GM12875 (cell line): ENCODE measurements around the gene SKA2.
A peak's percentile ranks its signal among the peaks of the same experiment; 100 is the strongest.

Experiments
- H3K4me3 ChIP-seq: one replicate; pipeline ENCODE4 v1.5.1; 2011; ENCODE audit warnings: low read depth, low read length, control low read depth
- TF ChIP-seq, protein P1 (sequence below): IDR thresholded peaks from 2 replicates; pipeline ENCODE4 v1.5.1; 2011; ENCODE audit warnings: low read depth, mild to moderate bottlenecking, control low read depth, inconsistent platforms, low read length, moderate library complexity, borderline replicate concordance; ENCODE audit not compliant: insufficient read depth

The SKA2 gene

DNA sequence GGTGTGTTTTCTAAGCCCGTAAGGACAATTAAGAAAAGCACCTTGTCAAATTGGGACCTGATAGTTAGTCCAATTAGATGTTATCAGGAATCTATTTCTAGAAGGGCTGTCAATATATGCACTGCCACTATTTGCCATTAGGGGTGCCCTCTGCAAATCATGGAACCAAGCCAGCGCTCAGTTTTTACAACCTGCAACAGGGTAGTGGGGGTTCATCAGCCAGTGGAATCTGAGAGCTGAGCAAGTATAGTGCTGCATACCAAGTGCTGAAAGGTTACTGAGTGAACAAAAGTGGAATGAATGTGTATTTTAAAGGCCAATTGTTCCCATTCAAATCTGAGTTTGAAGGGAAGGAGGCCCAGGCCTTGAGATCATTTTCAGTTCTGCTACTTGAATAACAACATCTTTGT lies 11.0 kb upstream of the SKA2 start:
- TF ChIP-seq, protein P1, sequence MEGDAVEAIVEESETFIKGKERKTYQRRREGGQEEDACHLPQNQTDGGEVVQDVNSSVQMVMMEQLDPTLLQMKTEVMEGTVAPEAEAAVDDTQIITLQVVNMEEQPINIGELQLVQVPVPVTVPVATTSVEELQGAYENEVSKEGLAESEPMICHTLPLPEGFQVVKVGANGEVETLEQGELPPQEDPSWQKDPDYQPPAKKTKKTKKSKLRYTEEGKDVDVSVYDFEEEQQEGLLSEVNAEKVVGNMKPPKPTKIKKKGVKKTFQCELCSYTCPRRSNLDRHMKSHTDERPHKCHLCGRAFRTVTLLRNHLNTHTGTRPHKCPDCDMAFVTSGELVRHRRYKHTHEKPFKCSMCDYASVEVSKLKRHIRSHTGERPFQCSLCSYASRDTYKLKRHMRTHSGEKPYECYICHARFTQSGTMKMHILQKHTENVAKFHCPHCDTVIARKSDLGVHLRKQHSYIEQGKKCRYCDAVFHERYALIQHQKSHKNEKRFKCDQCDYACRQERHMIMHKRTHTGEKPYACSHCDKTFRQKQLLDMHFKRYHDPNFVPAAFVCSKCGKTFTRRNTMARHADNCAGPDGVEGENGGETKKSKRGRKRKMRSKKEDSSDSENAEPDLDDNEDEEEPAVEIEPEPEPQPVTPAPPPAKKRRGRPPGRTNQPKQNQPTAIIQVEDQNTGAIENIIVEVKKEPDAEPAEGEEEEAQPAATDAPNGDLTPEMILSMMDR = peak; percentile 60; the same call in 1 of the 2 replicates
- no peak overlapping the region for H3K4me3 ChIP-seq

DNA sequence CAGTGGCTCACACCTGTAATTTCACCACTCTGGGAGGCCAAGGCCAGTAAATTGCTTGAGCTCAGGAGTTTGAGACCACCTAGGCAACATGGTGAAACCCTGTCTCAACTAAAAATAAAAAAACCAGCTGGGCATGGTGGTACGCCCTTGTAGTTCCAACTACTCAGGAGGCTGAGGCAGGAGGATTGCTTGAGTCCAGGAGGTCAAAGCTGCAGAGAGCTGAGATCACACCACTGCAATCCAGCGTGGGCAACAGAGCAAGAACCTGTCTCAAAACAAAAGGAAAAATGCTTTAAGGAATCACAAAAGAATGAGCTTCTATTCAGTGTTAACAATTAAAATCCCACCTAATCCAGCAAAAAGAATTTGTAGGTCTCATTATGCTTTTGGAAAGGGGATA lies 6.5 kb upstream of the SKA2 start:
- H3K4me3 ChIP-seq = no peak overlapping the region
- TF ChIP-seq, protein P1 = no peak

DNA sequence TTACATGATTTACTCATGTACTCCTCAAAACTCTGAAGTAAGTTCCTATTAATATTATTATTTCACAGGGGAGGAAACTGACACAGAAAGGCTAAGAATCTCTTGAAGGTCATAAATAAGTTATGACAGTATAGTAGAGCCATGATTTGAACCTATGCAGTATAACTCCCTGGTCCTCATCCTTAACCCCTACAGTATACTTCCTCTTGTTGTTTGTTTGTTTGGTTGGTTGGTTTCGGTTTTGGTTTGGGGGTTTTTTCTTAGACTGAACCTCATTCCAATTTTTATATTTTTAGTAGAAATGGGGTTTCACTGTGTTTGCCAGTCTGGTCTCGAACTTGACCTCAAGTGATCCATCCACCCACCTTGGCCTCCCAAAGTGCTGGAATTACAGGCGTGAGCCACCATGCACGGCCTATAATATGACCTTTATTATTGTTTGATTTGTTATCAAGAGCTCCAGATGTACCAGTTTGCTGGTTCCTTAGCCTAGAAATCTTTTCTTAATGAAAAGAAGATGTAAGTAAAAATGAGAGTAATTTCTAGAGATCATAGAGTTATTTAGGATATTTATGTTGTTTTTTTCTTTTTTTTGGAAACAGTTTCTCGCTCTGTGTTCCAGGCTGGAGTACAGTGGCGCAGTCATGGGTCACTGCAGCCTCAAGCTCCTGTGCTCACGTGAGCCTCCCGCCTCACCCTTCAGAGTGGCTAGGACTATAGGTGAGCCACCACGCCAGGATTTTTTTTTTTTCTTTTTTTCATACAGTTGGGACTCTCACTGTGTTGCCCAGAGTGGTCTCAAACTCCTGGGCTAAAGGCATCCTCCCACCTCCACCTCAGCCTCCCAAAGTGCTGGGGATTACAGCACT lies 5.4 kb upstream of the SKA2 start:
- no peak overlapping the region for H3K4me3 ChIP-seq

DNA sequence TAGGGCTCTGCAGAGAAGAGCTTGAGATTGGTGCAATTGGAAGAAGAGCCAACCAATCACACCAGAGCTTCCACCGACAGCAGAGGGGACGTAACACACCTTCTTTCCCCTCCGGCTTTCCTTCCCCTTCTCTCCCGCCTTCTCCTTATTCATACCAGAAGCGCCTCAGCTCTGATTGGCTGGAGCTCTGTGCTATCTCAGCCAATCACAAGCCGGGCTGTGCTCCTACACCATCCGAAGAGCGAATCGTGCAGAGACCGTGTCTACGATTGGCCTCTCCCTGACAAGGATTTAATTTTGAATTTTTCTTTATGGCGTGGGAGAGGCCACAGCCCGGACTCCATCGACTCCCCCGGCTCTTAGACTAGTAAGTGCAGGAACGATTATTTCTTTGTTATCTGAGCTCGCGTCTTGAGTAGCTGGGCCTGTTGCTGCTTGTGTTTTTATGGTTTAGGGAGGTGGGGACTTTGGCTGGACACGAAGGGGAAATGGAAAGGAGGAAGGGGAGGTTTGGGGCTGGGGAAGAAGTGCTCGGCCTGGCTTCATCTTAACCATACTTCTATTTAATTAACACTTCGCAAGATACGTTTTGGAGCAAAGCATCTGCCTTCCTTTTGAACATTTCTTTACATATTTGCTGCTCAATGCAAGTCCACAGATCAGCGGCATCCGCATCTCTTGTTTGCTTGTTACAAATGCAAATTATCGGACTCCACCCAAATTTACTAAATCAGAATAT lies 622 bp upstream of the SKA2 start, which contains the start of gene PRR11:
TSS of gene PRR11 (plus strand) at position 308 of the 739 bp plus-strand sequence. CDS start 14,007 bp downstream, outside the sequence.
- H3K4me3 ChIP-seq = peak within 1 kb of the TSS; percentile 70
- TF ChIP-seq, protein P1 = no peak

More for the DNA sequence above, 5.4 kb upstream of the SKA2 start:
- TF ChIP-seq, protein P1 = no peak

DNA sequence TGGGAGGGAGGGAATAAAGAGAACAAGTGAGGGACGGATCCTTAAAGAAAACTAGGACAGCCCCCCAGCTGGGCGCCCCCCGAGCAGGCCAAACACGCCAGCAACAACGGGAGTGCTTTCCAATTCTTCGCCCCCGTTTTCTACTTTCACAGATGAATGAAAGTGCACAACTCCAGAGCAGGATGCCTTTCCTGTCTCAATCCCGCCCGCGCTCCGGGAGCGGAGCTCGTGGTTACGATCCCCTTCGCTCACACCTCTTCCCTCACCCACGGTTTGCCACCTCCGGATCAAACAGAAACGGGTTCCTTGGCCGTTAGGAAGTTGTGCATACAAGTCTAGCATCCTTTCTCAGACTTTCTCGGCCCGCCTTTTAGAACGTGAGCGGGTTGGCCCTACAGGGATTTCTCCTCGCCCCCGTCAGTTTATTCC lies 680 bp downstream of the SKA2 start:
- peak overlapping the region; percentile 70 for H3K4me3 ChIP-seq
- TF ChIP-seq, protein P1 = no peak

DNA sequence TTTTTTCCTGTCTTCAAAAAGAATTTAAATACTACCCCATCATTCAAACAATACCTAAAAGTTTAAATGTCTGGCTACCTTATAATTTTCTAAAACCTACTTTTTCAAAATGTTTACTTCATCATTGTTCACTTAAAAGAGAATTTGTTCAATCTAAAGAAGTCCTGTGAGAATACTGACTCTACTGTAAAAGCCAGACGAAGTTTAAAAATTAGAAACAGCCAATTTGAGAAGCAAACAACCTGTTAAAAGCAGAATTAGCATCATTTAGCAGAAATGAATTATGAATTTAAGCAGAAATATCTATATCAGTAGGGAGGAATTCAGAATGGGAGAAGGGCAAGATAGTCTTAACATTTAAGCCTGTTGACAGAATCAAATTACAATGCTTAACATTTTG lies 2.1 kb downstream of the SKA2 start:
- TF ChIP-seq, protein P1 = no peak
- H3K4me3 ChIP-seq = no peak overlapping the region
